H1 (cell line): ENCODE measurements around the gene P2RX1. TPM values are rescaled to one million over a fixed set of nuclear protein-coding genes. Genes with fewer than 3 reads are reported as not detected.

Experiments
- CTCF ChIA-PET: fragments of 300-600 bp; sonication (Branson Sonifier 250); formaldehyde crosslinking; loops from one replicate; lab custom pipeline; 2021; ENCODE audit not compliant: partially characterized antibody; lab: Charles Lee
- POLR2A ChIA-PET: fragments of 300-600 bp; sonication (Branson Sonifier 250); formaldehyde crosslinking; loops from one replicate; lab custom pipeline; 2021; ENCODE audit warnings: inconsistent platforms; ENCODE audit not compliant: partially characterized antibody; lab: Charles Lee
- DNase-seq, 2 experiments: peaks; one replicate each; pipeline versions ENCODE4 v3.0.0 to v3.0.0-alpha.2; 2010 to 2022; ENCODE audit warnings: low spot score in 2 of 2, low read depth in 1 of 2, mixed read lengths in 1 of 2
- FAIRE-seq: peaks from 2 replicates; lab custom pipeline; 2011; peaks lifted over from hg19 to GRCh38; lab: Jason Lieb, UNC
- H2AFZ ChIP-seq: 2 replicates; pipeline ENCODE4 v1.8.1; 2012; ENCODE audit warnings: low read length, inconsistent platforms
- H2AK5ac ChIP-seq: 2 replicates; pipeline ENCODE4 v1.6.1; 2013; ENCODE audit warnings: low read depth, low read length
- H2BK120ac ChIP-seq: replicated peaks from 2 replicates; pipeline ENCODE3; 2013; ENCODE audit warnings: low read depth, low read length, inconsistent platforms
- H2BK12ac ChIP-seq: 2 replicates; pipeline ENCODE4 v1.6.1; 2013; ENCODE audit warnings: low read depth, low read length
- H2BK15ac ChIP-seq: 2 replicates; pipeline ENCODE4 v1.6.1; 2013; ENCODE audit warnings: low read length
- H2BK20ac ChIP-seq: 2 replicates; pipeline ENCODE4 v1.6.1; 2013; ENCODE audit warnings: low read length
- H2BK5ac ChIP-seq: 2 replicates; pipeline ENCODE4 v1.6.1; 2013; ENCODE audit warnings: low read depth, low read length
- H3K14ac ChIP-seq: 2 replicates; pipeline ENCODE4 v1.6.1; 2013; ENCODE audit warnings: inconsistent platforms; ENCODE audit not compliant: insufficient read length
- H3K18ac ChIP-seq: 2 replicates; pipeline ENCODE4 v1.6.1; 2013; ENCODE audit warnings: low read length; ENCODE audit errors: extremely low read depth
- H3K23ac ChIP-seq: 2 replicates; pipeline ENCODE4 v1.6.1; 2013; ENCODE audit warnings: inconsistent platforms; ENCODE audit not compliant: insufficient read length
- H3K23me2 ChIP-seq: 2 replicates; pipeline ENCODE4 v1.6.1; 2013; ENCODE audit warnings: low read depth, low read length
- H3K27ac ChIP-seq: 2 replicates; pipeline ENCODE4 v1.6.1; 2011; ENCODE audit warnings: low read depth, low read length, inconsistent platforms
- H3K27me3 ChIP-seq, 4 experiments: replicated peaks in 1 of 4; 1 replicate in 1 of 4; 2 replicates in 3 of 4; pipeline versions ENCODE4 v1.6.1 to v1.8.1; 2011 to 2013; ENCODE audit warnings: low read length in 3 of 4, mild to moderate bottlenecking in 3 of 4, inconsistent platforms in 2 of 4, mixed read lengths in 2 of 4, moderate library complexity in 1 of 4; ENCODE audit not compliant: control insufficient read depth in 3 of 4, insufficient read depth in 3 of 4; ENCODE audit errors: extremely low read depth in 1 of 4
- H3K36me3 ChIP-seq, 4 experiments: 2 replicates each; pipeline versions ENCODE4 v1.6.1 to v1.8.1; 2011 to 2013; ENCODE audit warnings: mild to moderate bottlenecking in 4 of 4, low read length in 3 of 4, moderate library complexity in 2 of 4, control low read depth in 1 of 4, inconsistent platforms in 1 of 4; ENCODE audit not compliant: insufficient read depth in 4 of 4, control insufficient read depth in 2 of 4
- H3K4ac ChIP-seq: replicated peaks from 2 replicates; pipeline ENCODE3; 2013; ENCODE audit warnings: low read length, low read depth, mixed read lengths, inconsistent platforms; ENCODE audit not compliant: insufficient read length
- H3K4me1 ChIP-seq, 4 experiments: replicated peaks in 1 of 4; 1 replicate in 1 of 4; 2 replicates in 3 of 4; pipeline versions ENCODE4 v1.6.1 to v1.8.1; 2011 to 2013; ENCODE audit warnings: low read length in 3 of 4, inconsistent platforms in 2 of 4, mixed read lengths in 1 of 4; ENCODE audit not compliant: insufficient read depth in 4 of 4, control insufficient read depth in 3 of 4
- H3K4me2 ChIP-seq, 2 experiments: 2 replicates each; pipeline versions ENCODE4 v1.6.1 to v1.8.1; 2011 to 2013; ENCODE audit warnings: low read depth in 2 of 2, low read length in 2 of 2, control low read depth in 1 of 2, inconsistent platforms in 1 of 2, mild to moderate bottlenecking in 1 of 2; ENCODE audit not compliant: insufficient read depth in 1 of 2
- H3K4me3 ChIP-seq, 4 experiments: fragments of 200-600, 300-600 bp in 1 of 4; sonication (generic), shearing (Covaris generic), sonication (Bioruptor Twin) in 1 of 4; 2 replicates each; pipeline versions ENCODE4 v1.5.1 to v1.8.1; 2011 to 2016; ENCODE audit warnings: low read length in 4 of 4, low read depth in 3 of 4, control low read depth in 2 of 4, inconsistent platforms in 2 of 4, mild to moderate bottlenecking in 2 of 4, mixed read lengths in 1 of 4, moderate library complexity in 1 of 4; ENCODE audit not compliant: insufficient read depth in 2 of 4; ENCODE audit errors: extremely low read depth in 1 of 4
- H3K56ac ChIP-seq: replicated peaks from 2 replicates; pipeline ENCODE3; 2013; ENCODE audit warnings: low read depth, mild to moderate bottlenecking, mixed read lengths, low read length, inconsistent platforms; ENCODE audit not compliant: insufficient read length
- H3K79me1 ChIP-seq: 2 replicates; pipeline ENCODE4 v1.6.1; 2013; ENCODE audit warnings: low read depth, low read length, control low read depth
- H3K79me2 ChIP-seq, 2 experiments: 2 replicates each; pipeline versions ENCODE4 v1.6.1 to v1.8.1; 2012 to 2013; ENCODE audit warnings: low read length in 2 of 2, mild to moderate bottlenecking in 2 of 2, inconsistent platforms in 1 of 2; ENCODE audit not compliant: insufficient read depth in 2 of 2, control insufficient read depth in 1 of 2
- H3K9ac ChIP-seq, 4 experiments: replicated peaks in 1 of 4; 1 replicate in 1 of 4; 2 replicates in 3 of 4; pipeline versions ENCODE4 v1.6.1 to v1.8.1; 2011 to 2013; ENCODE audit warnings: low read depth in 3 of 4, low read length in 3 of 4, control low read depth in 2 of 4, mild to moderate bottlenecking in 2 of 4, moderate library complexity in 2 of 4, inconsistent platforms in 1 of 4; ENCODE audit errors: extremely low read depth in 1 of 4
- H3K9me3 ChIP-seq, 2 experiments: 2 replicates each; pipeline versions ENCODE4 v1.6.1 to v1.8.1; 2012 to 2013; ENCODE audit warnings: mild to moderate bottlenecking in 2 of 2, moderate library complexity in 2 of 2, control low read depth in 1 of 2, inconsistent platforms in 1 of 2, low read depth in 1 of 2, low read length in 1 of 2, mixed read lengths in 1 of 2; ENCODE audit not compliant: insufficient read depth in 2 of 2
- H4K20me1 ChIP-seq, 2 experiments: replicated peaks in 1 of 2; 2 replicates each; pipeline versions ENCODE3 to v1.8.1; 2011 to 2013; ENCODE audit warnings: inconsistent platforms in 2 of 2, low read length in 2 of 2, mild to moderate bottlenecking in 1 of 2; ENCODE audit not compliant: insufficient read depth in 2 of 2, control insufficient read depth in 1 of 2
- H4K5ac ChIP-seq: 2 replicates; pipeline ENCODE4 v1.6.1; 2013; ENCODE audit warnings: low read length, low read depth, mixed read lengths, inconsistent platforms; ENCODE audit not compliant: insufficient read length
- H4K8ac ChIP-seq: 2 replicates; pipeline ENCODE4 v1.8.0; 2013; ENCODE audit warnings: mild to moderate bottlenecking, moderate library complexity, low read length, inconsistent platforms; ENCODE audit not compliant: insufficient read depth; ENCODE audit errors: extremely low read depth
- H4K91ac ChIP-seq: replicated peaks from 2 replicates; pipeline ENCODE3; 2013; ENCODE audit warnings: low read length, mixed read lengths, inconsistent platforms; ENCODE audit not compliant: insufficient read length
- ASH2L ChIP-seq: fragments of 200-600, 300-600 bp; sonication (generic); IDR thresholded peaks from one replicate; pipeline ENCODE4 v1.7.1; 2017; ENCODE audit warnings: low read length
- CHD2 ChIP-seq: IDR thresholded peaks from 2 replicates; pipeline ENCODE4 v1.6.1; 2012; ENCODE audit warnings: low read length, improper control_type of control experiment
- JUN ChIP-seq: IDR thresholded peaks from 2 replicates; pipeline ENCODE4 v1.6.1; 2011; ENCODE audit warnings: low read depth, mild to moderate bottlenecking, improper control_type of control experiment, low read length
- NANOG ChIP-seq: IDR thresholded peaks from 2 replicates; pipeline ENCODE4 v1.6.1; 2011; ENCODE audit warnings: low read length, low read depth, mild to moderate bottlenecking, inconsistent platforms; ENCODE audit not compliant: insufficient read depth, poor library complexity, severe bottlenecking
- SIN3A ChIP-seq, 2 experiments: IDR thresholded peaks in 1 of 2; conservative IDR thresholded peaks in 1 of 2; 2 replicates each; pipeline ENCODE4 v1.6.1; 2011 to 2012; ENCODE audit warnings: low read length in 2 of 2, improper control_type of control experiment in 1 of 2, low read depth in 1 of 2, mild to moderate bottlenecking in 1 of 2
- WGBS, 2 experiments: shearing (Covaris generic) in 1 of 2; methylation state at CpG; one replicate each; pipeline versions ENCODE4 v1.1.6 to v1.1.7; 2013 to 2015; ENCODE audit warnings: low lambda C conversion rate in 2 of 2, mixed read lengths in 2 of 2, inconsistent platforms in 1 of 2, low coverage in 1 of 2, missing lambda C conversion rate in 1 of 2; ENCODE audit not compliant: insufficient replicate concordance in 2 of 2, insufficient coverage in 1 of 2, insufficient read length in 1 of 2; ENCODE audit errors: extremely low coverage in 1 of 2, missing lambda C conversion rate in 1 of 2; 5-methylcytosine and 5-hydroxymethylcytosine counted together
- polyA plus RNA-seq, 7 experiments: library from polyadenylated mRNA; depleted of rRNA in 3 of 7; stranded (reverse) in 5 of 7; unstranded in 2 of 7; fragments of >200 nt in 5 of 7; fragments of 200-250 nt in 2 of 7; gene quantifications; 1 replicate in 5 of 7; 2 replicates in 1 of 7; 4 replicates in 1 of 7; pipeline versions ENCODE4 v1.2.1 to v1.2.3, GENCODE V29; 2011 to 2013; ENCODE audit warnings: missing spikeins in 2 of 7, mixed read lengths in 2 of 7
- total RNA-seq: library from RNA; stranded (reverse); fragmentation: NEBNext Ultra II Directional; extraction: Animal tissue kit (Norgen Biotek cat#: 25700); gene quantifications from 2 replicates; pipeline ENCODE4 v1.2.1, GENCODE V29; 2021

Gene P2RX1
- total and polyA plus RNA-seq, 2 of the 8 experiments (the other 6 are each of a cell fraction or from before 2014, with no cell fraction given) = 0.45 to 1.1 TPM

DNA sequence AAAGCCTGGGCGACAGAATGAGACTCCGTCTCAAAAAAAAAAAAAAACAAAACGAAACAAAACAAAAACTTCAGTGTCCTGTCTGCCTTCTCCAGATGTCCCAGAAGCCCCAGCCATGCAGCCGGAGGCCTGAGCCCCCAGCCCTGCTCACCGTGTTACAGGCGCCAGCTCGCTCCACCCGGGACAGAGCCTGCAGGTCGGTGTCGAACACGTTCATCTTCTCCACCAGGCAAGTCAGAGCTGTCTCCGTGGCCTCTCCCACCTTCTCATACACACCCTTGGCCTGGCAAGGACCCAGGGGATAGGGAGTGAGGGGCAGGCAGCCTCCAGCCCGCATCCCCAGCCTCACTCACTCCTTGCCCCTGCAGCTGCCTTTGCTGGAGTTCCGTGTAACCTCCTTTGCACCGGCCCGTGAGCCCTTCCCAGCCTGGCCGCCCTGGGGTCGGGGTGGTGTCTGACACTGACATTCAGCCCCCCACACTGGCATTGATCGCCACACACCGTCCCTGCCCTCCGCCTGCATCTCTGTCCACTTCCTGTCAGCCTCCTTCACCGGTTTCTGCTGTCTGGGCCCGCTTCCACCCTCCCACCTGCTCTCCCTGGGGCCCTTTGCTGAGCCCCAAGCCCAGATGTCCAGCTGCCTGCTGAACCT lies 27.1 kb upstream of the P2RX1 start:
- 88% methylated on average over 22 of the region's 23 CpGs; no CpG with 5 or more reads in 1 of the 2 experiments for WGBS, 2 experiments
- no peak overlapping the region for H3K27ac ChIP-seq
- no peak overlapping the region for H3K4ac ChIP-seq
- no peak overlapping the region for H3K4me3 ChIP-seq
- peaks cover 0 to 8% (median 1%) of the 10 kb centered on the region in 4 experiments; a peak in 2 of 7 replicates for H3K4me1 ChIP-seq
- H3K9ac ChIP-seq = no peak overlapping the region
- peaks cover 6% of the 10 kb centered on the region; the same call in 1 of the 2 replicates for H3K23me2 ChIP-seq
- H3K79me1 ChIP-seq = no peaks in the 10 kb centered on the region; the same call in 1 of the 2 replicates
- H3K4me2 ChIP-seq = no peak overlapping the region
- no peak overlapping the region for H3K56ac ChIP-seq
- H2BK20ac ChIP-seq = no peak overlapping the region
- H2AK5ac ChIP-seq = no peak overlapping the region
- DNase-seq = no peak
- H4K91ac ChIP-seq = no peak overlapping the region
- no peak overlapping the region for H2BK120ac ChIP-seq
- H3K18ac ChIP-seq = no peak overlapping the region
- H2BK5ac ChIP-seq = 0 out of 2 replicates have a peak overlapping the region, but pooled peaks have one; percentile 24
- CTCF ChIA-PET = interaction anchor here (1.1 to 1.2 kb wide), 2 partner anchors 30 to 74 kb away, joined by 3 to 4 read pairs; no protein-coding TSS in a partner anchor
- POLR2A ChIA-PET = no interaction called here
- TF ChIP-seq CHD2 (no peak), SIN3A (conservative IDR thresholded peaks at IDR 0.05 in 1 of 2, IDR thresholded peaks at IDR 0.05 in 1 of 2; ENCODE audit: low read depth in 1 of 2, low read length in 2 of 2) (no peak), NANOG (no peak), JUN (no peak), ASH2L (no peak)
- TF ChIP-seq, all 59 proteins: peak for 0
- no peak overlapping the region for H2AFZ ChIP-seq
- H3K79me2 ChIP-seq = no peaks in the 10 kb centered on the region
- H4K5ac ChIP-seq = no peak overlapping the region
- H3K14ac ChIP-seq = no peak overlapping the region
- H4K8ac ChIP-seq = peak overlapping the region; percentile 14; the same call in 1 of the 2 replicates
- 0 out of 2 replicates have a peak overlapping the region, but pooled peaks have one; percentile 17 for H2BK12ac ChIP-seq
- no peak overlapping the region for H2BK15ac ChIP-seq
- H3K9me3 ChIP-seq = no peaks in the 10 kb centered on the region
- no peaks in the 10 kb centered on the region for H3K36me3 ChIP-seq
- peaks cover 0 to 5% (median 3%) of the 10 kb centered on the region in 4 experiments; a peak in 3 of 7 replicates for H3K27me3 ChIP-seq
- no peak overlapping the region for H3K23ac ChIP-seq
- no peak for FAIRE-seq
- no peaks in the 10 kb centered on the region for H4K20me1 ChIP-seq
